ENCODE data around the gene NFKB2. TPM values are rescaled to one million over a fixed set of nuclear protein-coding genes. Genes with fewer than 3 reads are reported as not detected.

The NFKB2 gene
- total RNA-seq, 3 donors from 2014 or later, result 11.0 to 21.0 (median 18.9) TPM

- Histone ChIP-seq H3K4me3 (no peak overlapping the region), H3K9me3 (no peaks in the 10 kb centered on the region), H3K27me3 (no peaks in the 10 kb centered on the region), H3K27ac (no peak overlapping the region), H3K4me1 (no peaks in the 10 kb centered on the region), H3K36me3 (peaks cover 3% of the 10 kb centered on the region)
- DNase-seq (ENCODE audit: low spot score in 2 of 2), result no peak
- TF ChIP-seq, protein P1, sequence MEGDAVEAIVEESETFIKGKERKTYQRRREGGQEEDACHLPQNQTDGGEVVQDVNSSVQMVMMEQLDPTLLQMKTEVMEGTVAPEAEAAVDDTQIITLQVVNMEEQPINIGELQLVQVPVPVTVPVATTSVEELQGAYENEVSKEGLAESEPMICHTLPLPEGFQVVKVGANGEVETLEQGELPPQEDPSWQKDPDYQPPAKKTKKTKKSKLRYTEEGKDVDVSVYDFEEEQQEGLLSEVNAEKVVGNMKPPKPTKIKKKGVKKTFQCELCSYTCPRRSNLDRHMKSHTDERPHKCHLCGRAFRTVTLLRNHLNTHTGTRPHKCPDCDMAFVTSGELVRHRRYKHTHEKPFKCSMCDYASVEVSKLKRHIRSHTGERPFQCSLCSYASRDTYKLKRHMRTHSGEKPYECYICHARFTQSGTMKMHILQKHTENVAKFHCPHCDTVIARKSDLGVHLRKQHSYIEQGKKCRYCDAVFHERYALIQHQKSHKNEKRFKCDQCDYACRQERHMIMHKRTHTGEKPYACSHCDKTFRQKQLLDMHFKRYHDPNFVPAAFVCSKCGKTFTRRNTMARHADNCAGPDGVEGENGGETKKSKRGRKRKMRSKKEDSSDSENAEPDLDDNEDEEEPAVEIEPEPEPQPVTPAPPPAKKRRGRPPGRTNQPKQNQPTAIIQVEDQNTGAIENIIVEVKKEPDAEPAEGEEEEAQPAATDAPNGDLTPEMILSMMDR (IDR thresholded peaks at IDR 0.05), result no peak
- TF ChIP-seq POLR2AphosphoS5 (IDR thresholded peaks at IDR 0.05), result no peak
- TF ChIP-seq POLR2A (IDR thresholded peaks at IDR 0.05), result no peak
- intact Hi-C loops (cut with DNase I; ENCODE audit: low total_unique reads), result no loop called here
Measured at GRCh38 chr10:102384053-102384452, 11.5 kb upstream of the NFKB2 start.

DNA sequence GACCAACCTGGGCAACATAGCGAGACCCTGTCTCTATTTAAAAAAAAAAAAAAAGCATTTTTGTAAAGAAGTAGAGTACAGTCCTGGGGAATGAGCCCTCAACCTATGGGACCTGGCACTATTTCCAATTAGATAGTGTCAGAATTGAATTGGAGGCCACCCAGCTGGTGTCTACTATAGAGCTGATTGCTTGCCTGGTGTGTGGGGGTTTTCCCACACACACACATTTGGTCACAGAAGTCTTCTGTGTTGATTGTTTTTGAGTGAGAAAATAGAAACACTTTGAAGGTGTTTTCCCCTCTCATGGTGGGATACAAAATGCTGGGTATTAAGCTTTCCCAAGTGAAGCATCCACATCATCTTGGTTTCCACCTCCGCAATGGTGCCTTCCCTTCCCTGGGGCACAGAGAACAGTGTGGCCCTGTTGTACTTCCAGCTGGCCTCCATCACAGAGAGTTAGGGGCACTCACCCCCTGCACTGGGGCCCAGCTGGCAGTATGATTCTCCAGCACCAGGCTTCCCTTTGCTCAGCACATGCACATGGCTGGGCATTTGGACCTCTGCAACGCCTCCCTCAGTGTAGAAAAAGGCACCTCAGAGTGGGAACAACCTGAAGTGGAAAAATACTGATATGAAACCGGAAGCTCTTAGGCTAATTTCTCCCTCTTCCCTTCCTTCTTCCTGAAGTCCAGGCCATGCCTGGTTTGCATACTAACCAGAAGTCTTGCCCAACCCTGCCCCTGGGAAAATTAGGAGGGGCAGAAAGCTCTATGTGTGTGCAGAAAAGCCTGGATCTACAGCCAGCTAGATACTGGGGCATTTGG is 10.7 kb upstream of the NFKB2 start:
- DNase-seq (ENCODE audit: low spot score in 2 of 2), result no peak
- intact Hi-C loops (cut with DNase I; ENCODE audit: low total_unique reads), result no loop called here
- H3K27me3 ChIP-seq, result no peaks in the 10 kb centered on the region
- peak overlapping the region in 1 of 2 donors; percentile 3 for H3K27ac ChIP-seq
- no peaks in the 10 kb centered on the region for H3K9me3 ChIP-seq
- no peaks in the 10 kb centered on the region for H3K36me3 ChIP-seq
- TF ChIP-seq, protein P1 (IDR thresholded peaks at IDR 0.05), result no peak
- TF ChIP-seq POLR2A (IDR thresholded peaks at IDR 0.05), result no peak
- TF ChIP-seq POLR2AphosphoS5 (IDR thresholded peaks at IDR 0.05), result no peak
- no peaks in the 10 kb centered on the region for H3K4me1 ChIP-seq
- no peak overlapping the region for H3K4me3 ChIP-seq

- TF ChIP-seq POLR2A (IDR thresholded peaks at IDR 0.05), result no peak
- no peak for TF ChIP-seq POLR2AphosphoS5 (IDR thresholded peaks at IDR 0.05)
- TF ChIP-seq, protein P1 (IDR thresholded peaks at IDR 0.05), result no peak
- DNase-seq (ENCODE audit: low spot score in 2 of 2), result no peak
- H3K9me3 ChIP-seq, result no peaks in the 10 kb centered on the region
- no peaks in the 10 kb centered on the region for H3K4me1 ChIP-seq
- no peaks in the 10 kb centered on the region for H3K36me3 ChIP-seq
- H3K4me3 ChIP-seq, result no peak overlapping the region
- intact Hi-C loops (cut with DNase I; ENCODE audit: low total_unique reads), result no loop called here
- no peak overlapping the region for H3K27ac ChIP-seq
- no peaks in the 10 kb centered on the region for H3K27me3 ChIP-seq
Measured at GRCh38 chr10:102389894-102390293, 5.6 kb upstream of the NFKB2 start.

GRCh38 chr10:102392306-102392705 is 3.2 kb upstream of the NFKB2 start:
- Histone ChIP-seq H3K4me3 (no peak overlapping the region), H3K9me3 (no peaks in the 10 kb centered on the region), H3K4me1 (peaks cover 0 to 11% of the 10 kb centered on the region in 2 donors), H3K27me3 (no peaks in the 10 kb centered on the region), H3K36me3 (no peaks in the 10 kb centered on the region), H3K27ac (no peak overlapping the region)
- no peak for TF ChIP-seq POLR2AphosphoS5 (IDR thresholded peaks at IDR 0.05)
- DNase-seq (ENCODE audit: low spot score in 2 of 2), result no peak
- intact Hi-C loops (cut with DNase I; ENCODE audit: low total_unique reads), result loop anchor here (2.0 kb wide), 1 partner anchor 90 kb away; no protein-coding TSS in a partner anchor

DNA sequence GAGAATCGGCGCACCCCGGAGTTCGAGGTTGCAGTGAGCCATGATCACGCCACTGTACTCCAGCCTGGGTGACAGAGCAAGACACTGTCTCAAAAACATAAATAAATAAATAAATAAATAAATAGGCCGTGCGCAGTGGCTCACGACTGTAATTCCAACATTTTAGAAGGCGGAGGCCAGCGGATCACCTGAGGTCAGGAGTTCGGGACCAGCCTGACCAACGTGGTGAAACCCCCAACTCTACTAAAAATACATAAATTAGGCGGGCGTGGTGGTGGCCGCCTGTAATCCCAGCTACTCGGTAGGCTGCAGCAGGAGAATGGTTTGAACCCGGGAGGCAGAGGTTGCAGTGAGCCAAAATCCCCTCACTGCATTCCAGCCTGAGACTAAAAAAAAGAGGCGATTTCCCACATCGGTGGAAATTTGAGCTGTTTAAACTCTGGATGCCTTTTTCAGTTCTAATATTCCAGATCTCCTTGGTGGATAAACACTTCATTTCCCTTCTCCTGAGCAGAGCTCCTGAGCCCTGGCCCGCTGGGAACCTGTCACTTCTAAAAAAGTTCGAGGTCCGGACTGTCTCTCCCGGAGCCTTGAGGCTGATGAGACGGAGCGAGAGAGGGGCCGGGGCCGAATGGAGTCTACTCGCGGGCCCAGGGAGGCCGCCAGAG is 2.0 kb upstream of the NFKB2 start:
- Histone ChIP-seq H3K4me3 (peak overlapping the region; percentile 63 to 82 (median 73)), H3K27me3 (no peaks in the 10 kb centered on the region), H3K36me3 (no peaks in the 10 kb centered on the region), H3K4me1 (peaks cover 0 to 11% of the 10 kb centered on the region in 2 donors), H3K27ac (peak overlapping the region; percentile 96 to 97), H3K9me3 (no peaks in the 10 kb centered on the region)
- DNase-seq (ENCODE audit: low spot score in 2 of 2), result peak in 1 of 2 donors; percentile 80
- intact Hi-C loops (cut with DNase I; ENCODE audit: low total_unique reads), result loop anchor here (2.0 kb wide), 1 partner anchor 89 kb away; no protein-coding TSS in a partner anchor
- TF ChIP-seq POLR2A (IDR thresholded peaks at IDR 0.05) (no peak), POLR2AphosphoS5 (IDR thresholded peaks at IDR 0.05) (no peak)
- TF ChIP-seq, protein P1 (IDR thresholded peaks at IDR 0.05), result no peak
